ENCODE data around the gene KNTC1.

DNA sequence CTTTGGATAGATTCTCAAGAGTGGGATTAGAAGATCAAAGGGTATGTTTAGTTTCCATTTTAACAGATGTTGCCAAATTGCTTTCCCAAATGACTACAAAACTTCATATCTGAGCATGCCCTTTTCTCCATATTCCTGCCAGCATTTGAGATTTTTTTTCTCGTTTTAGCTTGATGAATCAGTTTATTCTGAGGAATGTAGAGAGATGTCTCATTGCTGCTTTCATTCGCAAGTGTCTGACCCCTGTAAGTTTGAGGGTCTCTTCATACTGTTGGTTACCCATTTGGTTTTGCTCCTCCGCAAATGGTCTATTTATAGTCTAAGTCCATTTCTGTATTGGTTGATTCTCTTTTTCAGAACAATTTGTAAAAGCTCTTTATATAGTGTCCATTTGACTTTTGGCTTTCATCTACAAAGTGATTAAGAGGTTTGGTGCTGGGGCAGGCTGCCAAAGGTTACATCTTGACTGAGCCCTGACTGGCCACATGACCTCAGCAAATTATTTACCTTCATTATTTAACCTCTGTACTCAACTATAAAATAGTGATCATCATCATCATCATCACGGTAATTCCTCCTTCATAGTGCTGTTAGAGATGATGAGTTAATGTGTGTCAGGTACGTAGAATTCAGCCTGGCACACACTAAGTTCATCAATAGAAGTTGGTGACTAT lies 142.5 kb downstream of the KNTC1 start:
- TF ChIP-seq, protein P1, sequence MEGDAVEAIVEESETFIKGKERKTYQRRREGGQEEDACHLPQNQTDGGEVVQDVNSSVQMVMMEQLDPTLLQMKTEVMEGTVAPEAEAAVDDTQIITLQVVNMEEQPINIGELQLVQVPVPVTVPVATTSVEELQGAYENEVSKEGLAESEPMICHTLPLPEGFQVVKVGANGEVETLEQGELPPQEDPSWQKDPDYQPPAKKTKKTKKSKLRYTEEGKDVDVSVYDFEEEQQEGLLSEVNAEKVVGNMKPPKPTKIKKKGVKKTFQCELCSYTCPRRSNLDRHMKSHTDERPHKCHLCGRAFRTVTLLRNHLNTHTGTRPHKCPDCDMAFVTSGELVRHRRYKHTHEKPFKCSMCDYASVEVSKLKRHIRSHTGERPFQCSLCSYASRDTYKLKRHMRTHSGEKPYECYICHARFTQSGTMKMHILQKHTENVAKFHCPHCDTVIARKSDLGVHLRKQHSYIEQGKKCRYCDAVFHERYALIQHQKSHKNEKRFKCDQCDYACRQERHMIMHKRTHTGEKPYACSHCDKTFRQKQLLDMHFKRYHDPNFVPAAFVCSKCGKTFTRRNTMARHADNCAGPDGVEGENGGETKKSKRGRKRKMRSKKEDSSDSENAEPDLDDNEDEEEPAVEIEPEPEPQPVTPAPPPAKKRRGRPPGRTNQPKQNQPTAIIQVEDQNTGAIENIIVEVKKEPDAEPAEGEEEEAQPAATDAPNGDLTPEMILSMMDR (IDR thresholded peaks at IDR 0.05; ENCODE audit: low read length) = no peak
- TF ChIP-seq EZH2 (optimal IDR thresholded peaks at IDR 0.05; ENCODE audit: low read depth, low read length) = no peak

All from MM.1S (cell line).